ENCODE measurements around the gene TXN2. TPM values are rescaled to one million over a fixed set of nuclear protein-coding genes. Genes with fewer than 3 reads are reported as not detected.

Gene TXN2
- total RNA-seq, 2 experiments from 2014 or later = 64.5 to 64.6 TPM

DNA sequence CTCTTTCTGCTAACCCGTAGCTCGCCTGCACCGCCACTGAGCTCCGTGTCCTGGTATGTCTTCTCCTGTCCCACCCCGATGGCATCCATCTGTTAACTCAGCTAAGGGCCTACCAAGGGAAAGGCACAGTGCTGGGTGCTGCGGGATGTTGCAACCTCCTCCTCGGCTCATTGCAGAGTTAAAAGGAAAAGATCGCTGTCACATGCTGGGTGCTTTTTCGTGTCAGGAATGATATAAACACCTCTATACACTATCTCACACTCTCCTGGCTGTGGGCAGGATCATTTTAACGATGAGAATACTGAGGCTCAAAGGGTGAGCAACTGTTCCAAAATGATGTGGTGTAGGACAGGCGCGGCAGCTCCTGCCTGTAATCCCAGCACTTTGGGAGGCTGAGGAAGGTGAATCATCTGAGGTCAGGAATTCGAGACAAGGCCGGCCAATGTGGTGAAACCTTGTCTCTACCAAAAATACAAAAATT, 10.1 kb downstream of the TXN2 start:
- peaks cover 16% of the 10 kb centered on the region for H3K4me1 Mint-ChIP-seq
- DNase-seq (no peak), ATAC-seq (ENCODE audit: low read depth) (no peak)
- H3K9me3 Mint-ChIP-seq = no peaks in the 10 kb centered on the region
- no peaks in the 10 kb centered on the region for H3K27me3 Mint-ChIP-seq
- POLR2A ChIA-PET = interaction anchor here (1.3 to 1.9 kb wide), 2 partner anchors 16 to 87 kb away, joined by 7 read pairs; no protein-coding TSS in a partner anchor
- H3K36me3 Mint-ChIP-seq = peaks cover 19% of the 10 kb centered on the region
- no peak overlapping the region for H3K4me3 Mint-ChIP-seq
- no peak overlapping the region for H3K27ac Mint-ChIP-seq

DNA sequence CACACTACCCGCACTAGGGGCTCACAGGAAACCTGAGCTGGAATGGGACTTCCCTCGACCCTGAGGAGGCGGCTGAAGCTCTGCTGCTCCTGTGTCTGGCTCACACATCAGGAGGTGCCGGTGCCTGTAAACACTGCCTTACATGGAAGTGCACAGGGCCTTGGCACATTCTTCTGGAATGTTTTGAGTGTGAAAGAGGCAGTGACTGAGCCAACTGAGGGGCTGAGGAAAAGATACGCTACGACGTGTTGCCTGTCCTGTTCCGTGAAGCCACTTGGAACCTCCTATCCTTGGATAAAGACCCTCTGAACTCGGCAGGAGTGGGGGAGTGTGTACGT, 10.5 kb downstream of the TXN2 start:
- POLR2A ChIA-PET = interaction anchor here (0.8 to 1.9 kb wide), 4 partner anchors 11 to 153 kb away, joined by 3 to 7 read pairs (median 6); partner anchors contain the start of gene TXN2
- H3K27ac Mint-ChIP-seq = no peak overlapping the region
- H3K27me3 Mint-ChIP-seq = no peaks in the 10 kb centered on the region
- no peak for DNase-seq
- H3K36me3 Mint-ChIP-seq = peaks cover 18% of the 10 kb centered on the region
- no peak overlapping the region for H3K4me3 Mint-ChIP-seq
- peaks cover 16% of the 10 kb centered on the region for H3K4me1 Mint-ChIP-seq
- H3K9me3 Mint-ChIP-seq = no peaks in the 10 kb centered on the region
- ATAC-seq (ENCODE audit: low read depth) = no peak

DNA sequence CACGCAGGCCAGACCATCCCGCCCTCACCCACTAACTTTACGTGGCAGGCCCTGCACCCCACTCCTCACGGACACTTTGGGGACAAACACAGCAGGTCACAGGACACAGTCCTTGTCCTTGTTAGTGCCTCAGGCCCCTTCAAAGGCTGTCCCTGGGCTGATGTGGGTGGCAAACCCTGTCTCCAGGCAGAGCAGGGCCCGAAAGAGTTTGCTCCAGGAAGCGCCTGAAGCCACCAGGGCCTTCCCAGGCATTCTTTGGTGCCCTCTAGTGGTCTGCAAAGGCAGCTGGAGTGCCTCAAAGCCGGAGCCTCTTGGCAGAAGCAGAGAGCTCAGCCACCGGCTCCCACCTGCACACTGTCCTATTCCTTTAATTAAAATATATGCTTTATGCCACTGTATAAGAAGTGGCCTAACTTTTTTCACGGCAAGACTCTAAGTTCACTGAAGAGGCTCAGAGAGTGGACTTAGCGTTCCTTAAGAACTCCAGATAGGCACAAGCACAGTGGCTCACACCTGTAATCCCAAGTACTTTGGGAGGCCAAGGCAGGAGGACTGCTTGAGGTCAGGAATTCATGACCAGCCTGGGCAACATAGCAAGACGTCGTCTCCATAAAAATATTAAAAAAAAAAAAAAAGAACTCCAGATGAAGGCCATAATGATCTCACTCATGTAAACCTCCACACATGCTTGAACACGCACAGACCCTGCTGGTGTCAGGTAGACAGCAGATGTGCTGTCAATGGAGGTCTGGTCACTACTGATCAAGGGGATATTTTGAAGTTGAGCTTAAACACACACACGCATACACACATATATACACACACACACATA, 11.1 kb downstream of the TXN2 start:
- H3K27me3 Mint-ChIP-seq = no peaks in the 10 kb centered on the region
- peaks cover 16% of the 10 kb centered on the region for H3K4me1 Mint-ChIP-seq
- no peak overlapping the region for H3K4me3 Mint-ChIP-seq
- H3K9me3 Mint-ChIP-seq = no peaks in the 10 kb centered on the region
- POLR2A ChIA-PET = interaction anchor here (0.6 to 1.9 kb wide), 10 partner anchors 12 to 810 kb away, joined by 3 to 7 read pairs (median 4); partner anchors contain the start of gene TXN2
- ATAC-seq (ENCODE audit: low read depth) (peak; percentile 89), DNase-seq (peak; percentile 78)
- H3K36me3 Mint-ChIP-seq = peaks cover 12% of the 10 kb centered on the region
- H3K27ac Mint-ChIP-seq = peak overlapping the region; percentile 61

DNA sequence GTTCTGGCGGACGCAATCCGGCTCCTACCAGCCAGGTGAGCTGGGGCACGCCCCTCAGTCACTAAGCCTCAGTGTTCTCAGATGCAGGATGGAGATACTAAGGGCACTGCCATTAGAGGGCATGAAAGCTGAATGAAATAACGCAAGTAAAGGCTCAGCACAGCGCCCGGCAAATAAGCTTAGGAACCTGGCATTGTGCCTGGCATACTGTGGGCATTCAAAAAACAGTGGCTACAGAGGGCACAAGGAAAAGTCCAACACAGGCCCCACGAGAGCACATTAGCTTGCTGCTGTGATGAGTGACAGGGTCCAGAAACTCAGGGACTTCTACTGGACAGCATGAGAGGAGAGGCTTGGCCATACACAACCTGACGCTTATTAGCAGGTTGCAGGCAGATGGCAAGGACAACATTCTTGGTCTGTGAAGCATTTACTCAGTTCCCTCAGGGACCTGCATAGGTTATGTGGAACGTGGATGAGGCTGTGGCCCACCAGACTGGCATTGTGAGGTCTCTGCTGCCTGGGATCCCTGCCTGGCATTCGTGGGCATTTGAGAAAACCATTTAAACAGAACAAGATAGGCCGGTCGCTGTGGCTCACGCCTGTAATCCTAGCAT, 12.2 kb downstream of the TXN2 start:
- no peaks in the 10 kb centered on the region for H3K27me3 Mint-ChIP-seq
- POLR2A ChIA-PET = interaction anchor here (1.0 to 1.5 kb wide), 3 partner anchors 81 to 165 kb away, joined by 3 to 4 read pairs (median 4); partner anchors contain the start of gene MYH9
- H3K36me3 Mint-ChIP-seq = peaks cover 9% of the 10 kb centered on the region
- no peak overlapping the region for H3K27ac Mint-ChIP-seq
- H3K9me3 Mint-ChIP-seq = no peaks in the 10 kb centered on the region
- no peak for DNase-seq
- no peak overlapping the region for H3K4me3 Mint-ChIP-seq
- no peak for ATAC-seq (ENCODE audit: low read depth)
- H3K4me1 Mint-ChIP-seq = peaks cover 16% of the 10 kb centered on the region

DNA sequence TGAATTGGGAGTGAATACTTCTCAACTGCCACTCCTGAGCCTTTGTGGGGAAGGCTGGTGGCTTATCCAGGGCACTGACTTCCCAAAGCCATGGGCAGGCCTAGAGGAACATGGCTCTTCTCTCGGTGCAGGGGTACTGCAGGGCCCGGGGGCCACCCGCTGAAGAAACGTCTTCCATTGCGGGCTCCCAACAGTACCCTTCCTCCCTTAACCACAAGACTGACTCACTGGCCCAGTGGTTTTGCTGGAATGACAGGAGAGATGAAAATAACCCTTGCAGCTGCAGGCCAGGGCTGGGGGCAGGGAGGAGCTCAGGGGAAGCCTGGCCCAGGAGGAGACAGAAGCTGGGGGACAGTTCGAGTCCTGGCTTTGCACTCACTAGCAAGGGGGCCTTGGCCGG, 13.5 kb downstream of the TXN2 start:
- Mint-ChIP-seq H3K27me3 (no peaks in the 10 kb centered on the region), H3K27ac (peak overlapping the region; percentile 25), H3K36me3 (peaks cover 8% of the 10 kb centered on the region), H3K4me1 (peaks cover 16% of the 10 kb centered on the region), H3K4me3 (no peak overlapping the region), H3K9me3 (no peaks in the 10 kb centered on the region)
- DNase-seq (no peak), ATAC-seq (ENCODE audit: low read depth) (no peak)
- POLR2A ChIA-PET = interaction anchor here (1.4 to 1.5 kb wide), 2 partner anchors 14 to 80 kb away, joined by 4 to 5 read pairs; partner anchors contain the start of genes MYH9 and TXN2

DNA sequence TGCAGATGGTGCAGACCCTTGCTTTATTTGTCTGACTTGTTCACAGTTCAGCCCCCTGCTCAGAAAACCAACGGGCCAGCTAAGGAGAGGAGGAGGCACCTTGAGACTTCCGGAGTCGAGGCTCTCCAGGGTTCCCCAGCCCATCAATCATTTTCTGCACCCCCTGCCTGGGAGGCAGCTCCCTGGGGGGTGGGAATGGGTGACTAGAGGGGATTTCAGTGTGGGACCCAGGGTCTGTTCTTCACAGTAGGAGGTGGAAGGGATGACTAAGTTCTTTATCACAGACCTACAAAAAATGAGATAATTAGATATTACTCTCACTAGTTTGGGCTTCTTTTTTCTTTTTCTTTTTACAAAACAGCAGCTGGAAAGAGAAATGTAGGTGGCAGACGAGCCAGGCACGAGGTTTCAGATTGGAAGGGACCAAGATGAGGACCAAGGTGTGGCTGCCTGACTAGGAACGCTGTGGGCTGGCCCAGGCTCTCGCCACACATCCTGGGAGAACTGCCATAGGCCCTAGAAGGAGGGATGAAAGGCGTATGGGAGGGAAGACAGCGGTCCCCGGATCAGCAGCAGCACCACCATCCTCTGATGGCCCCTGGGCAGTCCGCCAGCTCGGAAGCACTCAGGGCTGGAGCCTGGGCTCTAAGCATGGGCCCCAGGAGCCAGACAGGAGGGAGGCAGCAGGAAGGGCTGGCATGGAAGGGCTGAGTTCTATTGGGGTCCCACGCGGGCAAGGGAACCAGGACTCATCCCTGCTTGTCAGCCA, 14.2 kb downstream of the TXN2 start:
- Mint-ChIP-seq H3K4me3 (no peak overlapping the region), H3K4me1 (peaks cover 16% of the 10 kb centered on the region), H3K36me3 (peaks cover 6% of the 10 kb centered on the region), H3K9me3 (no peaks in the 10 kb centered on the region), H3K27ac (peak overlapping the region; percentile 67), H3K27me3 (no peaks in the 10 kb centered on the region)
- ATAC-seq (ENCODE audit: low read depth) = no peak
- no peak for DNase-seq
- POLR2A ChIA-PET = interaction anchor here (0.8 to 1.5 kb wide), 5 partner anchors 12 to 136 kb away, joined by 3 to 5 read pairs (median 4); partner anchors contain the start of genes MYH9 and TXN2

DNA sequence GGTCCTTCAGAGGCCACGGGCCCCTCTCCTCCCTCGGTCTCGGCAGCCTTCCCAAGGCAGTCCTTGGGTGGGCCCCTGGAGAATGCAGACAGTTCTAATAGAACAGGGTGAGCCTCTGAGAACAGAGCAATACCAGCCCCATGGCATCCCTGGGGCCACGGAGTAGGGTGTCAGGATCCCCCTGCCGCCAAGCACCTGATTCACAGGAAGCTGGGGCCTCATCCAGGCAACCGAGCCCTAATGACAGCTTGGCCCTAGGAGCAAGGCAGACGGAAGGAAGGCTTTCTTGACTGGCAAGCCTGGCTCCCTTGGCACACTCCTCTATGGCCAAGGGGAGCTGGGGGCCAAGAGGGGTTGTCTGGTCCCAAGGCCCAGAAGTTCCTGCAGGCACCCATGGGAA, 15.2 kb downstream of the TXN2 start:
- Mint-ChIP-seq H3K9me3 (no peaks in the 10 kb centered on the region), H3K27me3 (no peaks in the 10 kb centered on the region), H3K4me3 (no peak overlapping the region), H3K27ac (peak overlapping the region; percentile 67), H3K4me1 (peaks cover 16% of the 10 kb centered on the region), H3K36me3 (peaks cover 6% of the 10 kb centered on the region)
- POLR2A ChIA-PET = interaction anchor here (0.8 to 1.2 kb wide), 4 partner anchors 8 to 164 kb away, joined by 3 to 5 read pairs (median 3); no protein-coding TSS in a partner anchor
- ATAC-seq (ENCODE audit: low read depth) (no peak), DNase-seq (no peak)

GRCh38 chr22:36465232-36466021, 16.0 kb downstream of the TXN2 start:
- Mint-ChIP-seq H3K4me1 (peaks cover 16% of the 10 kb centered on the region), H3K36me3 (peaks cover 6% of the 10 kb centered on the region), H3K27ac (no peak overlapping the region), H3K27me3 (no peaks in the 10 kb centered on the region), H3K9me3 (no peaks in the 10 kb centered on the region), H3K4me3 (no peak overlapping the region)
- ATAC-seq (ENCODE audit: low read depth) = no peak
- POLR2A ChIA-PET = interaction anchor here (1.2 kb wide), 3 partner anchors 8 to 164 kb away, joined by 3 read pairs; no protein-coding TSS in a partner anchor
- DNase-seq = no peak

DNA sequence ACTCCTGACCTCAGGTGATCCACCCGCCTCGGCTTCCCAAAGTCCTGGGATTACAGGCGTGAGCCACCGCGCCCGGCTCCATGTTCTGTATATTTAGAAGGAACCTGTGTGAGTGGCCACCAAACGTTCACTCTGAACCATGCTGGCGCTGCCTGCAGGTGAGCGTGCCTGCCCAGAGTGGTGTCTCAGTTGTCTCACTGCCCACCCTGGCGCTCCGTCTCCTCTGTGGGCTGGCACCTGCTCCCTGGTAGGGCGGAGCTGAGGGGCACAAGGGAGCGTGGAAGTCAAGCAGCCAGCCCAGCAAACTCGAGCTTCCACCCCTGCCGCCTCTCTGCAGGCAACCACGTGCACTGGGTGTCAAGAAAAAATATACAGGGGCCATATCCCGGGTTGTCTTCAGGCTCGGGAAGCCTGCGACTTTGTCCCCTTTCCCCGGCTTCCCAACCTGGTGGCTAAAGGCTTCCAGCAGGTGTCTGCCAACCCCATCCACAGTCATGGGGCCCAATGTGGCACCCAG, 16.7 kb downstream of the TXN2 start:
- Mint-ChIP-seq H3K4me3 (no peak overlapping the region), H3K27me3 (no peaks in the 10 kb centered on the region), H3K9me3 (no peaks in the 10 kb centered on the region), H3K4me1 (peaks cover 13% of the 10 kb centered on the region), H3K36me3 (peaks cover 6% of the 10 kb centered on the region), H3K27ac (no peak overlapping the region)
- ATAC-seq (ENCODE audit: low read depth) = no peak
- POLR2A ChIA-PET = no interaction called here
- DNase-seq = no peak

GRCh38 chr22:36463783-36464184, 17.7 kb downstream of the TXN2 start:
- DNase-seq = no peak
- H3K4me3 Mint-ChIP-seq = no peak overlapping the region
- H3K36me3 Mint-ChIP-seq = peaks cover 6% of the 10 kb centered on the region
- POLR2A ChIA-PET = interaction anchor here (1.0 kb wide), 1 partner anchor 86 kb away, joined by 3 read pairs; no protein-coding TSS in a partner anchor
- no peak for ATAC-seq (ENCODE audit: low read depth)
- H3K4me1 Mint-ChIP-seq = peaks cover 13% of the 10 kb centered on the region
- no peaks in the 10 kb centered on the region for H3K27me3 Mint-ChIP-seq
- no peak overlapping the region for H3K27ac Mint-ChIP-seq
- no peaks in the 10 kb centered on the region for H3K9me3 Mint-ChIP-seq

GRCh38 chr22:36461665-36462649, 19.5 kb downstream of the TXN2 start:
- Mint-ChIP-seq H3K4me3 (no peak overlapping the region), H3K9me3 (no peaks in the 10 kb centered on the region), H3K36me3 (peaks cover 3% of the 10 kb centered on the region), H3K27ac (no peak overlapping the region), H3K27me3 (no peaks in the 10 kb centered on the region), H3K4me1 (peaks cover 11% of the 10 kb centered on the region)
- DNase-seq (no peak), ATAC-seq (ENCODE audit: low read depth) (no peak)
- POLR2A ChIA-PET = no interaction called here
